GM18526 (cell line): ENCODE results near the gene SLC13A3.

Experiments used
- POLR2A ChIP-seq: IDR thresholded peaks from 3 replicates; pipeline ENCODE4 v1.6.1; 2011; ENCODE audit not compliant: insufficient read length; ENCODE audit errors: extremely low read depth

Gene SLC13A3

GRCh38 chr20:46607849-46608497, 43.3 kb downstream of the SLC13A3 start:
- no peak for TF ChIP-seq POLR2A

DNA sequence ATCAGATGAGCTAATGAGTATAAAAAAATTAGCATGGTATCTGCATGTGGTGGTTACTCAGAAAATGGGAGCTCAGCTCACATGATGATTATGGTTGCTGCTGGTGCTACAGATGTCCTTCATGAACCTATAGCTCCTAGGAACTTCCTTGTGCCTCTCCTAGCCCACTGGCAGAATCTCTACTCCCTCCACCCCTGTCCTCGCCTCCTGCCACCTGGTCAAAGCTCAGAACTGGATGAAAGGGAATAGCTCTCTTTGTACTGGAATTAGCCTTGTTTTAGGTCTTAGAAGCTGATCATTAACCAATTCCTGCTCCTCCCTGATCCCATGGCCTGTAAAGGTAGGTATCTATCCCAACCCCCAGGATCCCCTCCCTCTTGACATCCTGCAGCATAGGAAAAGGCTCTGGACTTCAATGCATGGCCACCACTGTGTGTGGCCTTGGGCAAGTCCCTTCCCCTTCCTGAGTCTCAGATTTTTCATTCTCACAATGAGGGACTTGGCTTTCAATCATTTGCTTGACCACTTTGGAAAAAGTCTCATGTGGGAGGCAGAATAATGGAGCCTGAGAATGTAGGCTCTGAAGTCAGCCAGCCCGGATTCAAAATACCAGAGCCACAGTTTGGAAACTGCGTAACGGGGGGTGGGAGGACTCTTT, 43.9 kb downstream of the SLC13A3 start:
- TF ChIP-seq POLR2A: no peak

- TF ChIP-seq POLR2A: no peak
These were observed 44.5 kb downstream of the SLC13A3 start for GRCh38 chr20:46606817-46607190.

- TF ChIP-seq POLR2A: no peak
These were observed 45.1 kb downstream of the SLC13A3 start for GRCh38 chr20:46605978-46606816.

DNA sequence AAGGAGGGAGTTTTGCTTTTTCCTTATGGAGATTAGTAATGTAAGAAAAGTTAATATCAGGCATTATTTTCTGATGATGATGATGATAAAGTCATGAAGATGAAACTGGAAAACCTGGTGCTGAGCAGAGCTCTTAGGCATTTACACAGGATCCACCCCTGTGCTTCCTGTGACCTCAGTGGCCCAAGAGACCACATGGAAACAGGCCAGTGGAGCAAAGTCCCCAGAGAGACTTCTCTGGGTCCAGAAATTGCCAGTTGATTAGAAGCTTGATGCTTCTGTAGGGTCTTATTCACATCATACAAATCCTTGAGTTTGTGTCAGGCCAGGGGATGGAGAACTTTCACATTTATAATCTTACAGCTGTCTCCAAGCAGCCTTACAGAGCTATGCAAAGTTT, 46.1 kb downstream of the SLC13A3 start:
- no peak for TF ChIP-seq POLR2A

DNA sequence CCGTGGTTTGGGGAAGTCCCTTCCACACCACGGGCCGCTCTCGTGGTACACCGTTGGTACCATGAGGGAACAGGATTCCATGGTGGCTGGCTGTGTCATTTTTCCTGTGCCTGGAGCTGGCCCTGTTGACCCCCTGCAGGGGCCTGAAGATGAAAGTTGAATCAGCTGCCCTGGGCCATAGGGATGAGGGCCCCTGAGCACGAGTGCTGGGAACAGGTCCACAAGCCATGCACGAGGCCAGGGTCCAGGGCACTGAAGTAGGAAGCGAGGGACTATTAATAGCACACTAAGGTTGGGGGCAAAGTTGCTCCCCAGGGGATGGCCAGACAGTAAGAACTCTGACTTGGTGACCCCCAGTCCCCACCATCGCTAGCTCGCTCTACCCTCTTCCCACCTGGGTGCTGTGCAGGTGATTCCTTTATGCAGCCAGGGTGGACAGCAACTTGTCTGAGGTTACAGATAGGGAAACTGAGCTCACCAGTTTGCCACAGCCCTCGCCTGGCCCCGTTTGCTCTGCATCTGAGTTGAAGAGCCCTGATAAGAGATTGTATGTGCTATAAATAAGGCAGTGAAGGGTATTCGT, 46.6 kb downstream of the SLC13A3 start:
- no peak for TF ChIP-seq POLR2A

GRCh38 chr20:46602429-46602828, 48.8 kb downstream of the SLC13A3 start:
- TF ChIP-seq POLR2A: no peak

GRCh38 chr20:46601603-46602122, 49.6 kb downstream of the SLC13A3 start:
- TF ChIP-seq POLR2A: no peak

DNA sequence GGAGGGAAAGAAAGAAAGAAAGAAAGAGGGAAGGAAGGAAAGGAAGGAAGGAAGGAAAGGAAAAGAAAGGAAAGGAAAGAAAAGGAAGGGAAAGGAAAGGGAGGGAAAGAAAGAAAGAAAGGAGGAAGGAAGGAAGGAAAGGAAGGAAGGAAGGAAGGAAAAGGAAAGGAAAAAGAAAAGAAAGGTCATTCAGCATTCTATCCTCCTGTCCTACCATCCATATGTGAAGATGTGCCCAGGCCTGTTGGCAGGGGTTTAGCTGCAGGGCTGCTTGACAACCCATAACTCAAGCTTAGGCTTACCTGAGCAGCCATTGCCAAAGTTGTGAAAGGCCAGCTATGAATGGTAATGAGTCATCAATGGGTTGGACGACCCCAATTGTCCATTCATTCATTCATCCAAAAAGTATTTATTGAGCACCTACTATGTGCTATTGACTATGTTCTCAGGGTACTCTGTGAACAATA, 50.9 kb downstream of the SLC13A3 start:
- TF ChIP-seq POLR2A: no peak

- TF ChIP-seq POLR2A: no peak
These were observed 51.9 kb downstream of the SLC13A3 start for GRCh38 chr20:46599227-46599987.

GRCh38 chr20:46595933-46596332, 55.3 kb downstream of the SLC13A3 start:
- no peak for TF ChIP-seq POLR2A

- no peak for TF ChIP-seq POLR2A
These were observed 56.5 kb downstream of the SLC13A3 start for GRCh38 chr20:46594725-46595124.

- no peak for TF ChIP-seq POLR2A
These were observed 58.5 kb downstream of the SLC13A3 start for GRCh38 chr20:46592580-46593362.

GRCh38 chr20:46590443-46590842, 60.8 kb downstream of the SLC13A3 start:
- no peak for TF ChIP-seq POLR2A
